ENCODE measurements around the gene HBEGF. TPM values are rescaled to one million over a fixed set of nuclear protein-coding genes. Genes with fewer than 3 reads are reported as not detected.

Gene HBEGF
- total RNA-seq, 1 donor from 2014 or later = 2.4 TPM

- Mint-ChIP-seq H3K4me1 (peaks cover 4% of the 10 kb centered on the region), H3K36me3 (no peaks in the 10 kb centered on the region), H3K9me3 (no peaks in the 10 kb centered on the region), H3K27ac (no peak overlapping the region), H3K4me3 (no peak overlapping the region), H3K27me3 (ENCODE audit: insufficient read depth, low read depth) (peaks cover 5% of the 10 kb centered on the region)
- H3K36me3 ChIP-seq = no peaks in the 10 kb centered on the region
- no peaks in the 10 kb centered on the region for H3K9me3 ChIP-seq (ENCODE audit: low read depth)
- TF ChIP-seq, protein P1, sequence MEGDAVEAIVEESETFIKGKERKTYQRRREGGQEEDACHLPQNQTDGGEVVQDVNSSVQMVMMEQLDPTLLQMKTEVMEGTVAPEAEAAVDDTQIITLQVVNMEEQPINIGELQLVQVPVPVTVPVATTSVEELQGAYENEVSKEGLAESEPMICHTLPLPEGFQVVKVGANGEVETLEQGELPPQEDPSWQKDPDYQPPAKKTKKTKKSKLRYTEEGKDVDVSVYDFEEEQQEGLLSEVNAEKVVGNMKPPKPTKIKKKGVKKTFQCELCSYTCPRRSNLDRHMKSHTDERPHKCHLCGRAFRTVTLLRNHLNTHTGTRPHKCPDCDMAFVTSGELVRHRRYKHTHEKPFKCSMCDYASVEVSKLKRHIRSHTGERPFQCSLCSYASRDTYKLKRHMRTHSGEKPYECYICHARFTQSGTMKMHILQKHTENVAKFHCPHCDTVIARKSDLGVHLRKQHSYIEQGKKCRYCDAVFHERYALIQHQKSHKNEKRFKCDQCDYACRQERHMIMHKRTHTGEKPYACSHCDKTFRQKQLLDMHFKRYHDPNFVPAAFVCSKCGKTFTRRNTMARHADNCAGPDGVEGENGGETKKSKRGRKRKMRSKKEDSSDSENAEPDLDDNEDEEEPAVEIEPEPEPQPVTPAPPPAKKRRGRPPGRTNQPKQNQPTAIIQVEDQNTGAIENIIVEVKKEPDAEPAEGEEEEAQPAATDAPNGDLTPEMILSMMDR (IDR thresholded peaks at IDR 0.05) = no peak
- no peak for TF ChIP-seq EZH2phosphoT487 (IDR thresholded peaks at IDR 0.05)
- TF ChIP-seq EZH2 (IDR thresholded peaks at IDR 0.05) = no peak
- peaks cover 19% of the 10 kb centered on the region for H3K27me3 ChIP-seq
- H4K20me1 ChIP-seq (ENCODE audit: low read depth) = no peaks in the 10 kb centered on the region
- H3K9ac ChIP-seq = no peak overlapping the region
- no peak overlapping the region for H3K4me2 ChIP-seq
- H3K4me1 ChIP-seq = no peaks in the 10 kb centered on the region
- DNase-seq (ENCODE audit: low spot score) = no peak
- no peak overlapping the region for H2AFZ ChIP-seq (replicated peaks)
- no peak overlapping the region for H3K27ac ChIP-seq
- H3K79me2 ChIP-seq (ENCODE audit: low read depth) = no peaks in the 10 kb centered on the region
- H3F3A ChIP-seq (ENCODE audit: low read depth) = peaks cover 4% of the 10 kb centered on the region
- H3K4me3 ChIP-seq = no peak overlapping the region
These were observed 4.8 kb downstream of the HBEGF start for GRCh38 chr5:140341591-140341990.

DNA sequence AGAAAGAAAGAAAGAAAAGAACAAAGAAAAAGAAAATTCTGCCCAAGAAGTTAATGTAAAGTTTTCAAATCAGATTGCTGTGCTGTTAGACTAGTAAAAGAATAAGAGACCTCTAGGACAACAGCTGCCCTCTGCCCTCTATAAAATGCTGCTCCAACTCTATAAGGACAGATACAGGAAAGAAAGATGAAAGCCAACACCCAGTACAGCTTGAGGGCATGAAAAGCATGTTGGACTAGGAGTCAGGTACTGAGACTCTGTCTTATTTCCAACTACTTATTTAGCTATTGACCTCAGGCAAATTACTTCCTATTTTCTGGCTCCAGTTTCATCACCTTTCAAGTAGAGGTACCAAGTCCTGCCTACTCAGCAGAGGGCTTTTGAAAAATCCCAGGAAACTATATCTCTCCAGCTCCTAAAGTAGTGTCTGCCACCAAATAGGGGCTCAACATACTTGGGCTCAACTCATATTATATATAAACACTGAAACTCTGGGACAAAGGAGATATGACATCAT, 5.7 kb downstream of the HBEGF start:
- no peak overlapping the region for H3K4me3 ChIP-seq
- H4K20me1 ChIP-seq (ENCODE audit: low read depth) = no peaks in the 10 kb centered on the region
- Mint-ChIP-seq H3K4me3 (no peak overlapping the region), H3K27me3 (ENCODE audit: insufficient read depth, low read depth) (peaks cover 5% of the 10 kb centered on the region), H3K27ac (no peak overlapping the region), H3K36me3 (no peaks in the 10 kb centered on the region), H3K9me3 (no peaks in the 10 kb centered on the region), H3K4me1 (peaks cover 10% of the 10 kb centered on the region)
- no peak for DNase-seq (ENCODE audit: low spot score)
- no peaks in the 10 kb centered on the region for H3K79me2 ChIP-seq (ENCODE audit: low read depth)
- H3K9me3 ChIP-seq (ENCODE audit: low read depth) = no peaks in the 10 kb centered on the region
- no peak overlapping the region for H3K27ac ChIP-seq
- no peak overlapping the region for H3K9ac ChIP-seq
- no peaks in the 10 kb centered on the region for H3F3A ChIP-seq (ENCODE audit: low read depth)
- no peak overlapping the region for H3K4me2 ChIP-seq
- no peaks in the 10 kb centered on the region for H3K4me1 ChIP-seq
- no peaks in the 10 kb centered on the region for H3K36me3 ChIP-seq
- H2AFZ ChIP-seq (replicated peaks) = no peak overlapping the region
- H3K27me3 ChIP-seq = peaks cover 17% of the 10 kb centered on the region
- TF ChIP-seq EZH2 (IDR thresholded peaks at IDR 0.05) = no peak
- TF ChIP-seq EZH2phosphoT487 (IDR thresholded peaks at IDR 0.05) = no peak
- TF ChIP-seq, protein P1 (IDR thresholded peaks at IDR 0.05) = no peak

DNA sequence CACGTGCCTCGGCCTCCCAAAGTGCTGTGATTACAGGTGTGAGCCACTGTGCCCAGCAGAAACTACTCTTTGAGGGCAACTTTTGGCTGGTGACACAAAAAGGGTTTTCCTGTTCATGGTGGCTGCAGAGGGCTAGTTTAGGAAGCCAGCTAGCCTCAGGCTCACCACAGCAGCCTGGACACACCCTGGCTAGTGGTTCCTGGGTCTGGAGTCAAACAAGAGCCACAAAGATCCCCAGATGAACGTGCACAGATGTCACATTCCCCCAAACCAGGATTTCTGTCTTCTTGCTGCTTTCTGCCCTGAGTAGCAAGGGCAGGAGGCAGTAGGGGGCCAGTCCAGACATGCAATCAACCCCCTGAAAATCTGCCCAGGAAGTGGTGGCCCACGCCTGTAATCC, 6.8 kb downstream of the HBEGF start:
- Mint-ChIP-seq H3K4me1 (peaks cover 7% of the 10 kb centered on the region), H3K9me3 (no peaks in the 10 kb centered on the region), H3K36me3 (no peaks in the 10 kb centered on the region), H3K4me3 (no peak overlapping the region), H3K27ac (no peak overlapping the region), H3K27me3 (ENCODE audit: insufficient read depth, low read depth) (peaks cover 4% of the 10 kb centered on the region)
- no peak overlapping the region for H3K4me3 ChIP-seq
- no peaks in the 10 kb centered on the region for H3K79me2 ChIP-seq (ENCODE audit: low read depth)
- H3K4me1 ChIP-seq = no peaks in the 10 kb centered on the region
- no peaks in the 10 kb centered on the region for H4K20me1 ChIP-seq (ENCODE audit: low read depth)
- no peaks in the 10 kb centered on the region for H3K9me3 ChIP-seq (ENCODE audit: low read depth)
- peaks cover 6% of the 10 kb centered on the region for H3K27me3 ChIP-seq
- TF ChIP-seq, protein P1 (IDR thresholded peaks at IDR 0.05) = no peak
- TF ChIP-seq EZH2 (IDR thresholded peaks at IDR 0.05) (no peak), EZH2phosphoT487 (IDR thresholded peaks at IDR 0.05) (no peak)
- no peaks in the 10 kb centered on the region for H3F3A ChIP-seq (ENCODE audit: low read depth)
- no peak overlapping the region for H2AFZ ChIP-seq (replicated peaks)
- no peak overlapping the region for H3K4me2 ChIP-seq
- H3K9ac ChIP-seq = no peak overlapping the region
- H3K27ac ChIP-seq = no peak overlapping the region
- DNase-seq (ENCODE audit: low spot score) = no peak
- no peaks in the 10 kb centered on the region for H3K36me3 ChIP-seq
